ENCODE data around the gene TNFRSF11A.

The TNFRSF11A gene

GRCh38 chr18:62399781-62400308 lies 74.7 kb downstream of the TNFRSF11A start:
- H3K36me3 ChIP-seq (ENCODE audit: insufficient read depth, low read length): no peaks in the 10 kb centered on the region
- no peaks in the 10 kb centered on the region for H3K79me2 ChIP-seq (ENCODE audit: insufficient read depth, low read length)
- H3K4me2 ChIP-seq (ENCODE audit: insufficient read depth, low read length): no peak overlapping the region
- no peaks in the 10 kb centered on the region for H3K4me1 ChIP-seq (ENCODE audit: insufficient read depth, low read length)
- peaks cover 2% of the 10 kb centered on the region for H3K27me3 ChIP-seq (ENCODE audit: insufficient read depth, low read length, poor library complexity)
- ATAC-seq (ENCODE audit: insufficient read depth, low read depth) (no peak), DNase-seq (no peak)
- TF ChIP-seq CTCF (IDR thresholded peaks at IDR 0.05; ENCODE audit: borderline replicate concordance, extremely low read depth, low read length, poor library complexity, severe bottlenecking): peak; percentile 6
- TF ChIP-seq EZH2 (IDR thresholded peaks at IDR 0.05; ENCODE audit: borderline replicate concordance, low read depth, low read length, severe bottlenecking): no peak
- no peak overlapping the region for H3K4me3 ChIP-seq (ENCODE audit: low read depth in 1 of 2, low read length in 2 of 2)
- H3K9ac ChIP-seq (ENCODE audit: low read depth, low read length): no peak overlapping the region
- no peaks in the 10 kb centered on the region for H3K9me3 ChIP-seq (ENCODE audit: insufficient read depth, low read length, severe bottlenecking)
- H3K27ac ChIP-seq (ENCODE audit: low read length): no peak overlapping the region
- no peaks in the 10 kb centered on the region for H4K20me1 ChIP-seq (ENCODE audit: insufficient read depth, low read length)
- 0 out of 2 replicates have a peak overlapping the region, but pooled peaks have one; percentile 28 for H2AFZ ChIP-seq (ENCODE audit: low read depth, low read length)

- no peak overlapping the region for H2AFZ ChIP-seq (ENCODE audit: low read depth, low read length)
- no peaks in the 10 kb centered on the region for H3K9me3 ChIP-seq (ENCODE audit: insufficient read depth, low read length, severe bottlenecking)
- ATAC-seq (ENCODE audit: insufficient read depth, low read depth) (no peak), DNase-seq (no peak)
- no peaks in the 10 kb centered on the region for H3K79me2 ChIP-seq (ENCODE audit: insufficient read depth, low read length)
- no peak overlapping the region for H3K4me3 ChIP-seq (ENCODE audit: low read depth in 1 of 2, low read length in 2 of 2)
- TF ChIP-seq EZH2 (IDR thresholded peaks at IDR 0.05; ENCODE audit: borderline replicate concordance, low read depth, low read length, severe bottlenecking): no peak
- TF ChIP-seq CTCF (IDR thresholded peaks at IDR 0.05; ENCODE audit: borderline replicate concordance, extremely low read depth, low read length, poor library complexity, severe bottlenecking): no peak
- H3K27me3 ChIP-seq (ENCODE audit: insufficient read depth, low read length, poor library complexity): peaks cover 2% of the 10 kb centered on the region
- no peaks in the 10 kb centered on the region for H4K20me1 ChIP-seq (ENCODE audit: insufficient read depth, low read length)
- H3K4me1 ChIP-seq (ENCODE audit: insufficient read depth, low read length): no peaks in the 10 kb centered on the region
- no peak overlapping the region for H3K27ac ChIP-seq (ENCODE audit: low read length)
- H3K36me3 ChIP-seq (ENCODE audit: insufficient read depth, low read length): no peaks in the 10 kb centered on the region
- H3K9ac ChIP-seq (ENCODE audit: low read depth, low read length): no peak overlapping the region
- no peak overlapping the region for H3K4me2 ChIP-seq (ENCODE audit: insufficient read depth, low read length)
Observed at GRCh38 chr18:62400916-62401315, 75.8 kb downstream of the TNFRSF11A start.

- no peak overlapping the region for H3K9ac ChIP-seq (ENCODE audit: low read depth, low read length)
- peak; percentile 4 for TF ChIP-seq CTCF (IDR thresholded peaks at IDR 0.05; ENCODE audit: borderline replicate concordance, extremely low read depth, low read length, poor library complexity, severe bottlenecking)
- TF ChIP-seq EZH2 (IDR thresholded peaks at IDR 0.05; ENCODE audit: borderline replicate concordance, low read depth, low read length, severe bottlenecking): no peak
- no peaks in the 10 kb centered on the region for H4K20me1 ChIP-seq (ENCODE audit: insufficient read depth, low read length)
- no peak overlapping the region for H3K27ac ChIP-seq (ENCODE audit: low read length)
- H3K27me3 ChIP-seq (ENCODE audit: insufficient read depth, low read length, poor library complexity): no peaks in the 10 kb centered on the region
- H3K79me2 ChIP-seq (ENCODE audit: insufficient read depth, low read length): no peaks in the 10 kb centered on the region
- H3K4me1 ChIP-seq (ENCODE audit: insufficient read depth, low read length): no peaks in the 10 kb centered on the region
- H3K36me3 ChIP-seq (ENCODE audit: insufficient read depth, low read length): no peaks in the 10 kb centered on the region
- H3K4me2 ChIP-seq (ENCODE audit: insufficient read depth, low read length): no peak overlapping the region
- no peaks in the 10 kb centered on the region for H3K9me3 ChIP-seq (ENCODE audit: insufficient read depth, low read length, severe bottlenecking)
- no peak for ATAC-seq (ENCODE audit: insufficient read depth, low read depth)
- DNase-seq: no peak
- H3K4me3 ChIP-seq (ENCODE audit: low read depth in 1 of 2, low read length in 2 of 2): no peak overlapping the region
- no peak overlapping the region for H2AFZ ChIP-seq (ENCODE audit: low read depth, low read length)
Observed at GRCh38 chr18:62402342-62402948, 77.3 kb downstream of the TNFRSF11A start.
